ENCODE data around the gene PVALB.

Gene PVALB

DNA sequence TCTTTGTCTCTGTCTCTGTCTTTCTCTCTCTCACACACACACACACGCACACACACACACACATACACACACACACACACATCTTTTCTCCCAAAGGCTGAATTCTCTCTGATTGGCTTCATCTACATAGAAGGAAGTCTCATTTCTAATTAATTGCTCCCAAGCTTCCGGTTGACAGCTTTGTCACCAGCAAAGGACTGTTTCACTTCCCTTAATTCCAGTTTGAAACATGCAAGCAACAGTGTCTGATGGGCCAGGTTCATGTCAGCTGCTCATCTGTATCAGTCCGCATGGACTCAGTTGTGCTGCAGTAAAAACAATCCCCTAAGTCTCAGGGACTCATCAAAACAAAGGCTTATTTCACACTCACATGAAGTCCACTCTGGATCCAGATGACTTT lies 16.2 kb upstream of the PVALB start:
- no peak for DNase-seq (ENCODE audit: low spot score)
- Histone ChIP-seq H3K27ac (no peak overlapping the region), H3K4me3 (no peak overlapping the region)
- TF ChIP-seq, protein P1, sequence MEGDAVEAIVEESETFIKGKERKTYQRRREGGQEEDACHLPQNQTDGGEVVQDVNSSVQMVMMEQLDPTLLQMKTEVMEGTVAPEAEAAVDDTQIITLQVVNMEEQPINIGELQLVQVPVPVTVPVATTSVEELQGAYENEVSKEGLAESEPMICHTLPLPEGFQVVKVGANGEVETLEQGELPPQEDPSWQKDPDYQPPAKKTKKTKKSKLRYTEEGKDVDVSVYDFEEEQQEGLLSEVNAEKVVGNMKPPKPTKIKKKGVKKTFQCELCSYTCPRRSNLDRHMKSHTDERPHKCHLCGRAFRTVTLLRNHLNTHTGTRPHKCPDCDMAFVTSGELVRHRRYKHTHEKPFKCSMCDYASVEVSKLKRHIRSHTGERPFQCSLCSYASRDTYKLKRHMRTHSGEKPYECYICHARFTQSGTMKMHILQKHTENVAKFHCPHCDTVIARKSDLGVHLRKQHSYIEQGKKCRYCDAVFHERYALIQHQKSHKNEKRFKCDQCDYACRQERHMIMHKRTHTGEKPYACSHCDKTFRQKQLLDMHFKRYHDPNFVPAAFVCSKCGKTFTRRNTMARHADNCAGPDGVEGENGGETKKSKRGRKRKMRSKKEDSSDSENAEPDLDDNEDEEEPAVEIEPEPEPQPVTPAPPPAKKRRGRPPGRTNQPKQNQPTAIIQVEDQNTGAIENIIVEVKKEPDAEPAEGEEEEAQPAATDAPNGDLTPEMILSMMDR (IDR thresholded peaks at IDR 0.05) = no peak

DNA sequence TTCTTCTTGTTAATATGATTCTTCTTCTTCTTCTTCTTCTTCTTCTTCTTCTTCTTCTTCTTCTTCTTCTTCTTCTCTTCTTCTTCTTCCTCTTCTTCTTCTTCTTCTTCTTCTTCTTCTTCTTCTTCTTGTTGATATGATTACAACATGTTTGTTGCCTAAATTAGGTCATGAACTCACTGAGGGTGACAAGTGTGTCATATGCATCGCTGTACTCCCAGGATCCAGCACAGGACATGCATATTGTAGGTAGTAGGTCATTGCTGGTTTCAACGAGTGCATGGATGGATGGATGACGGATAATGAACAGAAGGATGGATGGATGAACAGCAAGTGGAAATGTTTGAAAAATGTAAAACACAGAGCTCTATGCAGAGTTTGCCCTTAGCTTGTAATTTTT lies 14.9 kb upstream of the PVALB start:
- TF ChIP-seq, protein P1 (IDR thresholded peaks at IDR 0.05) = no peak
- no peak for DNase-seq (ENCODE audit: low spot score)
- H3K4me3 ChIP-seq = no peak overlapping the region
- no peak overlapping the region for H3K27ac ChIP-seq

DNA sequence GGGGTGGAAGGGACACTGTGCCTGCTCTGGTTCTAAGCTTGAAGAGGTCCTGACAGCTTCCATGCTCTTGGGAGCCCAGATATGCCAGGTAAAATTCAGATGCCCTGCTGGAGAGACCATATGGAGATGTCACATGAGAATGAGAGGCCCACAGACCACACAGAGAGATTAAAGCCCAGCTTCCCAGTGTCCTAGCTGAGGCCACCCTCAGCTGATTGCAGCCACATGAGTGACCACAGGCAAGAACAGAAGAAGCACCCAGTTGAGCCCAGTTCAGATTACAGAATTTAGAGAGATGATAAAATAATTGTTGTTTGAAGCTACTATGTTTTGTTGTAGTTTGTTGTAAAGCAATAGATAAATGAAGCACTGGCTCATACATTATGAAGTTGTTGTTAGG lies 14.4 kb upstream of the PVALB start:
- no peak for DNase-seq (ENCODE audit: low spot score)
- TF ChIP-seq, protein P1 (IDR thresholded peaks at IDR 0.05) = no peak
- Histone ChIP-seq H3K4me3 (no peak overlapping the region), H3K27ac (no peak overlapping the region)

DNA sequence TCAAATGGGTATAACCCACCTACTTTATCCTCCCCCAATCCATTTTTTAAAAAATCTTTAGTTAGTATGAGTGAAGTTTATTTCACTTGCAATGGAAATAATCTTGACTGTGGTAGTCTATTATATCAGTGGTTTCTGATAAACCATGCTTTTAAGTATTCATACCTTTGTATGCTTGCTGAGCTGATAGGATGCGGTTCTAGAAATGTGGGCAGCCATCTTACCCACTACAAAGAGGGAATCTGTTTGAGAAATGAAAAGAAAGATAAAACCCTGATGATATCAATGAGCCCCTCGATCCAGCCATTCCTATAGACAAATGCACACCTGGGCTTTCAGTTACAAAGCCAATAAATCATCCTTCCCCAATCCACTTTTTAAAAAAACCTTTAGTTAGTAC lies 13.8 kb upstream of the PVALB start:
- Histone ChIP-seq H3K27ac (no peak overlapping the region), H3K4me3 (no peak overlapping the region)
- no peak for DNase-seq (ENCODE audit: low spot score)
- TF ChIP-seq, protein P1 (IDR thresholded peaks at IDR 0.05) = no peak

DNA sequence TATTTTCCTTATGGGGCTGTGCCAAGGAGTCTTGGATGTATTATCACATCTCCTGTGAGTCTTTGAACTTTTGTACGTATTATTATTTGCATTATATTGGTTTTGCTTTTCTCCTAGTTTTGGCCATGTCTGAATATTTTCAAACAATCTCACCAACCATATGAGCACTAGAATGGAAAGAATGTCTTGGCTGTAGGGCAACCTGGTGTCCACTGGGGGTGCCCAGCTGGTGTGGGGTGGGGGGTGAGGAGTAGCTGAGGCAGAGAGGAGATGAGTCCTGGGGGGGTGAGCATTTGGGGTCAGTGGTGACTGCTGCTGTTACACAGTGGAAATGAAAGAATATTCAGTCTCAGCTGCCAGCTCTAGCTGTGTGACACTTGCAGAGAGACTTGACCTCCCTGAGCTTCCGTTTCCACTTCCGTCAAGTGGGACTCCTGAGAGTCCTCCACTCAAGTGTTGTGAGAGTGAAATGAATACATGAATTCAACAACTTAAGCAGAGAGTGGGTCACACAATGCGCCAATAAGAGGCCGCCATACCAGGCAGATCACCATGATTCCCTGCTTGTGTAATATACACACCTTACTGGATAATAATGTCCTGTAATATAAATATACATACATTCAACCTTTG lies 12.7 kb upstream of the PVALB start:
- DNase-seq (ENCODE audit: low spot score) = no peak
- TF ChIP-seq, protein P1 (IDR thresholded peaks at IDR 0.05) = no peak
- Histone ChIP-seq H3K27ac (no peak overlapping the region), H3K4me3 (no peak overlapping the region)

DNA sequence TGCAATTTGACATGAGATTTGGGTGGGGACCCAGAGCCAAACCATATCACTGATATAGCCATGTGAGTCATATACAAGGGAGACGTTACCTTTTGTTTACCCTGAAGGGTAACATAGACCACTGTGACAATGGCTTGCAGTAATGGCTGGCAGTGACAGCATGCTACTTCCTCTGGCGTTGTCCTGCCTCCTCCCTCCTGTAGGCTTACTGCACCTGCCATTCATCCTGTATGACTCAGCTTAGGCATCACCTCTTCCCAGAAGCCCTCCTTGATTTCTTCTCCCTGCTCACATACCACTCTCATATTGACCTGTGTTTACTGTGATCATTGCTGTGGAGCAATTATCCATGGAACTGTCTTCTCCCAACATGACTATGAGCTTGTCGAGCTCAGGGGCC lies 12.0 kb upstream of the PVALB start:
- Histone ChIP-seq H3K4me3 (no peak overlapping the region), H3K27ac (no peak overlapping the region)
- DNase-seq (ENCODE audit: low spot score) = no peak
- TF ChIP-seq, protein P1 (IDR thresholded peaks at IDR 0.05) = no peak

DNA sequence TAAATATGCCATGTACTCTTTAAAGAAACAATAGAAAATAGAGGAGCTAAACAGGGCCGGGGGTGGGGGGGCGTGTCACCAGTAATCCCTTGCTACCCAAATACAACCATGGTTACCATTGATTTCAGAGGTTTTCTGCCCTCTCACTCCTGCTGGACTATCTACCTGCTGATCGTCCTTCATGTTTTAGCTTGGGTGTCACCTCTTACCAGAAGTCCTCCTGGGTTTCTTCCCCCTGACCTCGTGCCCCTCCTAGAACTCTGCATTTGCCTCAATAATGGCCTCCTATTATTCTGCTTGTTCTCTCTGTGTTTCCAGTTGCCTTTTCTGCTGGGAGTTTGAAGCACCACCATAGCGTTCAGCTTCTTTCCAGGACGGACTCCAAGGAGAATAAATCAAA lies 9.4 kb upstream of the PVALB start:
- H3K27ac ChIP-seq = no peak overlapping the region
- H3K4me3 ChIP-seq = no peak overlapping the region
- DNase-seq (ENCODE audit: low spot score) = no peak
- TF ChIP-seq, protein P1 (IDR thresholded peaks at IDR 0.05) = no peak
